Left lobe of liver (tissue), 2 donors: ENCODE data around the gene FAM53B. TPM values are rescaled to one million over a fixed set of nuclear protein-coding genes. Genes with fewer than 3 reads are reported as not detected.

Experiments used
- ATAC-seq: fragments of 200-7000 bp; cut with Tn5 transposase; one replicate; pipeline ENCODE4 v1.9.1; 2020; ENCODE audit warnings: mild to moderate bottlenecking, moderate library complexity
- DNase-seq: peaks from one replicate; pipeline ENCODE4 v3.0.0-alpha.2; 2020; ENCODE audit warnings: low spot score
- total RNA-seq: library from RNA; stranded (reverse); gene quantifications from one replicate; pipeline ENCODE4 v1.2.1, GENCODE V29; 2021
- donor health status: DM: no; HTN: no; CAD: no; lungs with moderate emphysema.
- donor health status: DM: no; HTN: yes; CAD: no.

The FAM53B gene
- total RNA-seq, 1 donor from 2014 or later, result 5.7 TPM

GRCh38 chr10:124639206-124639605 lies 105.0 kb downstream of the FAM53B start:
- ATAC-seq, result no peak
- DNase-seq, result no peak

- ATAC-seq (no peak), DNase-seq (no peak)
These were observed 106.4 kb downstream of the FAM53B start for GRCh38 chr10:124637746-124638145.

- DNase-seq (no peak), ATAC-seq (no peak)
These were observed 107.0 kb downstream of the FAM53B start for GRCh38 chr10:124637091-124637700.

GRCh38 chr10:124636271-124636995 lies 107.7 kb downstream of the FAM53B start:
- ATAC-seq (no peak), DNase-seq (no peak)

- peak; percentile 36 for ATAC-seq
- no peak for DNase-seq
These were observed 111.6 kb downstream of the FAM53B start for GRCh38 chr10:124632566-124632965.

- ATAC-seq, result peak; percentile 90
- DNase-seq, result peak; percentile 95
These were observed 112.1 kb downstream of the FAM53B start for GRCh38 chr10:124632064-124632531.

GRCh38 chr10:124630551-124630950 lies 113.6 kb downstream of the FAM53B start:
- no peak for ATAC-seq
- no peak for DNase-seq

GRCh38 chr10:124629842-124630241 lies 114.3 kb downstream of the FAM53B start:
- ATAC-seq, result no peak

GRCh38 chr10:124629415-124629814 lies 114.8 kb downstream of the FAM53B start:
- ATAC-seq (no peak), DNase-seq (no peak)

More at GRCh38 chr10:124629842-124630241, 114.3 kb downstream of the FAM53B start:
- no peak for DNase-seq

GRCh38 chr10:124628676-124629021 lies 115.5 kb downstream of the FAM53B start:
- DNase-seq, result no peak

GRCh38 chr10:124627866-124628675 lies 116.1 kb downstream of the FAM53B start:
- ATAC-seq, result no peak

More at GRCh38 chr10:124628676-124629021, 115.5 kb downstream of the FAM53B start:
- ATAC-seq, result no peak

GRCh38 chr10:124626759-124627380 lies 117.3 kb downstream of the FAM53B start:
- peak; percentile 8 for ATAC-seq
- no peak for DNase-seq

More at GRCh38 chr10:124627866-124628675, 116.1 kb downstream of the FAM53B start:
- DNase-seq, result no peak

GRCh38 chr10:124625831-124626238 lies 118.3 kb downstream of the FAM53B start:
- DNase-seq, result no peak
- no peak for ATAC-seq

- DNase-seq (no peak), ATAC-seq (no peak)
These were observed 119.3 kb downstream of the FAM53B start for GRCh38 chr10:124624895-124625294.

- DNase-seq, result no peak
- no peak for ATAC-seq
These were observed 119.7 kb downstream of the FAM53B start for GRCh38 chr10:124624466-124624865.

- DNase-seq (no peak), ATAC-seq (no peak)
These were observed 120.2 kb downstream of the FAM53B start for GRCh38 chr10:124624006-124624405.

GRCh38 chr10:124622866-124623536 lies 121.2 kb downstream of the FAM53B start:
- no peak for DNase-seq

GRCh38 chr10:124622158-124622557 lies 122.0 kb downstream of the FAM53B start:
- ATAC-seq (no peak), DNase-seq (no peak)

More at GRCh38 chr10:124622866-124623536, 121.2 kb downstream of the FAM53B start:
- ATAC-seq, result no peak

GRCh38 chr10:124621637-124622036 lies 122.5 kb downstream of the FAM53B start:
- ATAC-seq, result no peak

GRCh38 chr10:124619802-124620490 lies 124.2 kb downstream of the FAM53B start:
- no peak for ATAC-seq
- DNase-seq, result no peak

More at GRCh38 chr10:124621637-124622036, 122.5 kb downstream of the FAM53B start:
- no peak for DNase-seq
